ENCODE results near the gene RPTOR. TPM values are rescaled to one million over a fixed set of nuclear protein-coding genes. Genes with fewer than 3 reads are reported as not detected.

The RPTOR gene
- total RNA-seq, 1 experiment from 2014 or later, result 30.6 TPM

DNA sequence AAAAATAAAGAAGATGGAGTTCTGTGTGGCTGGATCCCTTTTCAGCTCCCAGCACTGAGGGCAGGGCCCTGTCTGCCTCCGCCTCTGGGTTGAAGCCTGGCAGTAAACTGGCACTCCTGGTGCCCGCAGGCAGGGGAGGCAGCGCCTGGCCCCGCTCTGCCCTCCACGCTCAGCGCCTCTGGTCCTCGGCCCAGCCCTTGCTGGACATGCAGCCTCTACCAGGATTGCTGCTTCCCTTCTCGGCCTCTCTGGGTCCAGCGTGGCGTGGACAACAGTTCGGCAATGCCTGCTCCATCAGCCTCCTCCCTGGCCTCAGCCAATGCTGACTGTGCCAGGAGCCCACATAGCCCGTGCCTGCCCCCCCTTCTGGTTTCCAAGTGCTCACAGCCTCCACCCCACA lies 362.6 kb downstream of the RPTOR start:
- H3K36me3 ChIP-seq (ENCODE audit: insufficient read depth, low read length), result no peaks in the 10 kb centered on the region
- H3K9me3 ChIP-seq (ENCODE audit: low read length), result no peaks in the 10 kb centered on the region
- DNase-seq, result no peak
- H3K27me3 ChIP-seq (ENCODE audit: low read length), result no peaks in the 10 kb centered on the region
- H3K4me1 ChIP-seq (ENCODE audit: low read length), result peaks cover 17% of the 10 kb centered on the region
- H2AFZ ChIP-seq (ENCODE audit: low read length), result no peak overlapping the region
- no peaks in the 10 kb centered on the region for H3K79me2 ChIP-seq (ENCODE audit: low read length)
- no peaks in the 10 kb centered on the region for H3K9me2 ChIP-seq (replicated peaks; ENCODE audit: insufficient read depth, low read length)
- H3K4me2 ChIP-seq (ENCODE audit: low read depth, low read length, poor library complexity, severe bottlenecking), result no peak overlapping the region
- no peaks in the 10 kb centered on the region for H4K20me1 ChIP-seq (ENCODE audit: insufficient read depth, low read depth, low read length)
- no peak overlapping the region for H3K4me3 ChIP-seq (ENCODE audit: low read length)
- H3K27ac ChIP-seq (ENCODE audit: low read length), result no peak overlapping the region
- H3K9ac ChIP-seq (ENCODE audit: low read length), result no peak overlapping the region

DNA sequence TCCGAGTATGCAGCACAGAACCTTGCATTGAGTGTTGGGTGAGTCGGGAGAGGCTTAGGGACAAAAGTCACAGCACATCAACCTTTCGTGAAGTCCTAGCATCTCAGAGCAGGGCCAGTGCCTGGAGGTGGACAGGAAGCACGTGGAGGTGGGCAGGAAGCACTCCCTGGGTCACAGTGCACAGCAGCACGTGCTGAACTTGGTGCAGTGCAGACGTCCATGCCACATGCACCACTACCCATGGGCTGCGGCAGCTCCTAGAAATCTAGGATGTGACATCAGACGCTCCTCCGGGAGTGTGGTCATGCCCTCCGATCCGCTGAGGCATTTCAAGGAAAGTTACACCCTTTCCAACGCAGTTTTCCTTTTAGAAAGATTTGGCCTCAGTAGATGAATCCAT lies 363.6 kb downstream of the RPTOR start:
- Histone ChIP-seq H3K79me2 (ENCODE audit: low read length) (no peaks in the 10 kb centered on the region), H3K27ac (ENCODE audit: low read length) (no peak overlapping the region), H3K9me3 (ENCODE audit: low read length) (no peaks in the 10 kb centered on the region), H3K27me3 (ENCODE audit: low read length) (no peaks in the 10 kb centered on the region), H3K4me2 (ENCODE audit: low read depth, low read length, poor library complexity, severe bottlenecking) (no peak overlapping the region), H3K4me3 (ENCODE audit: low read length) (no peak overlapping the region), H3K9me2 (replicated peaks; ENCODE audit: insufficient read depth, low read length) (no peaks in the 10 kb centered on the region), H3K36me3 (ENCODE audit: insufficient read depth, low read length) (0 out of 2 replicates have a peak, but pooled peaks cover 4% of the 10 kb centered on the region), H2AFZ (ENCODE audit: low read length) (no peak overlapping the region), H4K20me1 (ENCODE audit: insufficient read depth, low read depth, low read length) (no peaks in the 10 kb centered on the region), H3K4me1 (ENCODE audit: low read length) (peaks cover 26% of the 10 kb centered on the region), H3K9ac (ENCODE audit: low read length) (no peak overlapping the region)
- DNase-seq, result no peak

DNA sequence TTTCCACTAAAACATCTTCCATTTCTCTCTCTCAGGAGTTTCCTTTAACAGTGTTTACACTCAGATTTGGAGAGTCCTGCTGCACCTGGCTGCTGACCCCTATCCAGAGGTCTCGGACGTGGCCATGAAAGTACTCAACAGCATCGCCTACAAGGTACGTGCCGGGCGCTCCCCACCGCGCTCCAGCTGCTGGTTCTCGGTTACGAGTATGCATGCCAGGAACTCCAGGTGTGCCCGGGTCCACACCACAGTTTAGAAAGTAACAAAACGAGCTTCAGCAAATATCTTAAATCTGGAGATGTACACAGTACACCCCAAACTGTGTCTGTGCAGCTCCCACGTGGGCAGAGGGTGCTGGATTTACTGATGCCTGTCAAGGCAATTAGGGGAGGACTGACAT lies 364.1 kb downstream of the RPTOR start:
- Histone ChIP-seq H3K9me3 (ENCODE audit: low read length) (no peaks in the 10 kb centered on the region), H3K36me3 (ENCODE audit: insufficient read depth, low read length) (0 out of 2 replicates have a peak, but pooled peaks cover 4% of the 10 kb centered on the region), H3K9me2 (replicated peaks; ENCODE audit: insufficient read depth, low read length) (no peaks in the 10 kb centered on the region), H3K27me3 (ENCODE audit: low read length) (no peaks in the 10 kb centered on the region), H4K20me1 (ENCODE audit: insufficient read depth, low read depth, low read length) (no peaks in the 10 kb centered on the region), H3K4me1 (ENCODE audit: low read length) (peaks cover 32% of the 10 kb centered on the region), H3K79me2 (ENCODE audit: low read length) (no peaks in the 10 kb centered on the region), H3K4me3 (ENCODE audit: low read length) (no peak overlapping the region), H3K9ac (ENCODE audit: low read length) (no peak overlapping the region), H3K27ac (ENCODE audit: low read length) (no peak overlapping the region), H3K4me2 (ENCODE audit: low read depth, low read length, poor library complexity, severe bottlenecking) (no peak overlapping the region), H2AFZ (ENCODE audit: low read length) (no peak overlapping the region)
- DNase-seq, result no peak

DNA sequence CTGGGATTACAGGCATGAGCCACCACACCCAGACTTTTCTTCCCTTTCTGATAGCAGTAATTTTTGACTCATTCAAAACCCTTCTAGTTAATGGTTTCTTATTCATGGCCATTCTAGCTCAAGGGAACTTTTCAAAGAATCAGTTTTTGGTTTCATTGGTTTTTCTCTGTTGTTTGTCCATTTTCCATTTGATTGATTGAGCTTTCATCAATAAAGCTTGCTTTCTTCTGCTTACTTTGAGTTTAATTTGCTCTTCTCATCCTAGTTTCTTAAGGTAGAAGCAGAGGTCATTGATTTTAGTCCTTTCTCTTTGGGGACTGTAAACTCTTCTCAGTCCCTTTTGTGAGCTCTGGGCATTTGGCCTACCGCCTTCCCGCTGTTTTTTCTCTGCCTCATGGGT lies 365.0 kb downstream of the RPTOR start:
- H2AFZ ChIP-seq (ENCODE audit: low read length), result no peak overlapping the region
- H3K4me1 ChIP-seq (ENCODE audit: low read length), result peaks cover 40% of the 10 kb centered on the region
- no peaks in the 10 kb centered on the region for H3K9me2 ChIP-seq (replicated peaks; ENCODE audit: insufficient read depth, low read length)
- no peak overlapping the region for H3K9ac ChIP-seq (ENCODE audit: low read length)
- H3K4me2 ChIP-seq (ENCODE audit: low read depth, low read length, poor library complexity, severe bottlenecking), result no peak overlapping the region
- no peaks in the 10 kb centered on the region for H3K27me3 ChIP-seq (ENCODE audit: low read length)
- H3K4me3 ChIP-seq (ENCODE audit: low read length), result no peak overlapping the region
- DNase-seq, result no peak
- no peaks in the 10 kb centered on the region for H4K20me1 ChIP-seq (ENCODE audit: insufficient read depth, low read depth, low read length)
- H3K79me2 ChIP-seq (ENCODE audit: low read length), result no peaks in the 10 kb centered on the region
- H3K9me3 ChIP-seq (ENCODE audit: low read length), result no peaks in the 10 kb centered on the region
- H3K36me3 ChIP-seq (ENCODE audit: insufficient read depth, low read length), result 0 out of 2 replicates have a peak, but pooled peaks cover 4% of the 10 kb centered on the region
- H3K27ac ChIP-seq (ENCODE audit: low read length), result no peak overlapping the region

DNA sequence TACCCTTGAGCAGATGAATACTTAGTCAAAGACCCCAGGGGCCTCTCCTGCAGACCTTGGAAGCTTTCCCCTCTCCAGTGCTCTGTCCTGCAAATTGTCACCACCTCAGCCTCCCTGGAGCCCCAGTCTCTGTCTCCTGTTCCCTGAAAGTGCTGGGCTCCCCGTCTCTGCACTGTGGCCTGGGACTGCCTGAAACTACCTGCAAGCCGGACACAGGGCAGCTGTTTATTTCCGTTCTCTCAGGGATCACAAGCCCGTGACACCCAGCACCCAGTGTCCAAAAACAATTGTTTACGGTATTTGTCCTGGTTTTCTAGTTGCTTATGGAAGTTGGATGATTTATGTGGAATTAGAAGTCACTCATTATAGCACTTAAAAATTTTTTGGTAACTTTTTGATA lies 365.4 kb downstream of the RPTOR start:
- Histone ChIP-seq H3K36me3 (ENCODE audit: insufficient read depth, low read length) (0 out of 2 replicates have a peak, but pooled peaks cover 4% of the 10 kb centered on the region), H3K79me2 (ENCODE audit: low read length) (no peaks in the 10 kb centered on the region), H3K9me3 (ENCODE audit: low read length) (no peaks in the 10 kb centered on the region), H3K4me2 (ENCODE audit: low read depth, low read length, poor library complexity, severe bottlenecking) (no peak overlapping the region), H3K4me1 (ENCODE audit: low read length) (peaks cover 40% of the 10 kb centered on the region), H3K9ac (ENCODE audit: low read length) (no peak overlapping the region), H4K20me1 (ENCODE audit: insufficient read depth, low read depth, low read length) (no peaks in the 10 kb centered on the region), H2AFZ (ENCODE audit: low read length) (no peak overlapping the region), H3K27ac (ENCODE audit: low read length) (peak overlapping the region; percentile 14; the same call in 1 of the 2 replicates), H3K9me2 (replicated peaks; ENCODE audit: insufficient read depth, low read length) (no peaks in the 10 kb centered on the region), H3K4me3 (ENCODE audit: low read length) (no peak overlapping the region), H3K27me3 (ENCODE audit: low read length) (no peaks in the 10 kb centered on the region)
- DNase-seq, result no peak

DNA sequence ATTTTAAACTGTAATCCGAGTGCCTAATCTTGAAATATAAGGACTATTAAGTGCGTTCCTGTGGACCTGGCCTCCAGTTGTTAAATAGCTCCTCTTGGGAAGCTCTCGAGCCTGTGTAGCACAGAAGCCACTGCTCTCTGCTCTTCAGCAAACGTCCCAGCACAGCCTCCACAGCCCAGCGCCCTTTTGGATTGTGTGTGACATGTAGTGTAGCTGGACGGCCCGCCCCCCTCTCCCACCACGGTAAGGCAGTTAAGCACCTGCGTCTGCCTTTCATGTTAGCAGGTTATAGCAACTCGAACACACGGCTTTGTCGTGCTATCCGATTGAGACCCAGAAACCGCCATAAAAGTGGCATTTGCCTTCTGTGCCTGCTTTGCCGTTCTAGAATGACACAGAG lies 367.8 kb downstream of the RPTOR start:
- no peaks in the 10 kb centered on the region for H3K79me2 ChIP-seq (ENCODE audit: low read length)
- H3K27ac ChIP-seq (ENCODE audit: low read length), result peak overlapping the region; percentile 71
- H3K4me3 ChIP-seq (ENCODE audit: low read length), result no peak overlapping the region
- 0 out of 2 replicates have a peak, but pooled peaks cover 4% of the 10 kb centered on the region for H3K36me3 ChIP-seq (ENCODE audit: insufficient read depth, low read length)
- no peaks in the 10 kb centered on the region for H3K27me3 ChIP-seq (ENCODE audit: low read length)
- no peaks in the 10 kb centered on the region for H3K9me3 ChIP-seq (ENCODE audit: low read length)
- no peaks in the 10 kb centered on the region for H3K9me2 ChIP-seq (replicated peaks; ENCODE audit: insufficient read depth, low read length)
- no peaks in the 10 kb centered on the region for H4K20me1 ChIP-seq (ENCODE audit: insufficient read depth, low read depth, low read length)
- H3K4me2 ChIP-seq (ENCODE audit: low read depth, low read length, poor library complexity, severe bottlenecking), result no peak overlapping the region
- DNase-seq, result no peak
- H3K4me1 ChIP-seq (ENCODE audit: low read length), result peaks cover 40% of the 10 kb centered on the region
- 0 out of 2 replicates have a peak overlapping the region, but pooled peaks have one; percentile 26 for H3K9ac ChIP-seq (ENCODE audit: low read length)
- no peak overlapping the region for H2AFZ ChIP-seq (ENCODE audit: low read length)

DNA sequence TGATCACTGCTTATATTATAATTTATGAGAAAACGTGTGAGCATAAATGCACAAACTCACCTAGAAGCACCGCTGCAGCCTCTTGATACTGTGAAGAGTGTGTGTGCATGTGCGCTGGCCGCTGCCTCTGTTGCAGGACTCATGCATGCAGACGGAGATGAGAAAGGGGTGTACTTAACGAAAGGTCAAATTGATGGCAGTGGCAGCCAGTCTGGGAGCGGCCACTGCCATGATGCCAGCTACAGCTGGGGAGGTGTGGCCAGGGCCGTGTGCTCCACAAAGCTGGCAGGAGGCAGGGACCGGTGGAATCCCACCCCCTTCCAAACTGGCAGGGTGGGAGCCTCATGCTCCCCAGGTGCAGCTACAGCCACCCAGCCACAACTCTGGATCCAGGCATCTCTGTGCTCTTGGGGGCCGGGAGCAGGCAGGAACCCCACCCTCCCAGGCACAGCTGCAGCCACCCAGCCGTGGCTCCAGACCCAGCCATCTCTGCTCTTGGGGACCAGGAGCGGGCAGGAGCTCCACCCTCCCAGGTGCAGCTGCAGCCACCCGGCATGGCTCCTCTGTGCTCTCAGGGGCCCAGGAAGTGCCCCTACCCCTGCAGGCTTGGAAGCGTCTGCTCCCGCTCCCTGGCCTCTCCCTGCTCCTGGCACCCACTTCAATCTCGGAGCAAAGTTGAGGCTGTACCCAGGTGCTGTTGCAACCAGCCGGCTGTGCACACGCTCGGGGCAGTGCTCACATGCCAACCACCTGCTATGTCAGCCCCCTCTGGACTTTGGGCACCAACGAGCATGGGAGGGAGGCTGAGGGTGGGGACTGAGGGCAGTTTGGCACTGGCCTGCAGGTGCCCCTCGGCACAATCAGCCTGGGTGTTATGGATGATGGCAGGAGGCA lies 369.5 kb downstream of the RPTOR start:
- no peaks in the 10 kb centered on the region for H3K9me2 ChIP-seq (replicated peaks; ENCODE audit: insufficient read depth, low read length)
- H3K9ac ChIP-seq (ENCODE audit: low read length), result no peak overlapping the region
- H3K36me3 ChIP-seq (ENCODE audit: insufficient read depth, low read length), result 0 out of 2 replicates have a peak, but pooled peaks cover 4% of the 10 kb centered on the region
- no peaks in the 10 kb centered on the region for H4K20me1 ChIP-seq (ENCODE audit: insufficient read depth, low read depth, low read length)
- peak overlapping the region; percentile 50 for H3K27ac ChIP-seq (ENCODE audit: low read length)
- H3K4me3 ChIP-seq (ENCODE audit: low read length), result no peak overlapping the region
- H3K79me2 ChIP-seq (ENCODE audit: low read length), result no peaks in the 10 kb centered on the region
- no peaks in the 10 kb centered on the region for H3K27me3 ChIP-seq (ENCODE audit: low read length)
- DNase-seq, result peak; percentile 51
- H2AFZ ChIP-seq (ENCODE audit: low read length), result no peak overlapping the region
- no peaks in the 10 kb centered on the region for H3K9me3 ChIP-seq (ENCODE audit: low read length)
- no peak overlapping the region for H3K4me2 ChIP-seq (ENCODE audit: low read depth, low read length, poor library complexity, severe bottlenecking)
- H3K4me1 ChIP-seq (ENCODE audit: low read length), result peaks cover 40% of the 10 kb centered on the region

DNA sequence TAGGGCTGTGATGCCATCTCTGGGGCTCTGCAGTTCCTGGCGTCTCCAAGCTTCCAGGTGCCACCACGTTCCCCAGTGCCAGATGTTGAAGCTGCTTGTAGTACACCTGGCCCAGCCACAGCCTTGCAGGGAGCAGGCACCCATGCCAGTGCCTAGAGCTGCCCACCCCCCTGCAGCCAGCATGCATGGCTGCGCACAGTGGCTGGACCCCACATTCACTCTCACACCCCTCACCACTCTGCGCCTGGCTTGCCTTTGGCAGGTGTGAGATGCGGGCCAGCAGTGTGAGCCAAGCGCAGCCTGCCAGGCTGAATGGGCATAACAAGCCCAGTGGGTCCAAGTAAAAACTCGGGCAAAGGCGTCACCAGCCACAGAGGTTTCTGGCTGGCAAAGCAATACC lies 371.6 kb downstream of the RPTOR start:
- Histone ChIP-seq H3K4me2 (ENCODE audit: low read depth, low read length, poor library complexity, severe bottlenecking) (no peak overlapping the region), H3K4me3 (ENCODE audit: low read length) (no peak overlapping the region), H3K9me3 (ENCODE audit: low read length) (no peaks in the 10 kb centered on the region), H2AFZ (ENCODE audit: low read length) (no peak overlapping the region), H3K27ac (ENCODE audit: low read length) (no peak overlapping the region), H3K79me2 (ENCODE audit: low read length) (no peaks in the 10 kb centered on the region), H3K9ac (ENCODE audit: low read length) (no peak overlapping the region), H3K9me2 (replicated peaks; ENCODE audit: insufficient read depth, low read length) (no peaks in the 10 kb centered on the region), H3K36me3 (ENCODE audit: insufficient read depth, low read length) (0 out of 2 replicates have a peak, but pooled peaks cover 4% of the 10 kb centered on the region), H3K27me3 (ENCODE audit: low read length) (no peaks in the 10 kb centered on the region), H4K20me1 (ENCODE audit: insufficient read depth, low read depth, low read length) (no peaks in the 10 kb centered on the region), H3K4me1 (ENCODE audit: low read length) (peaks cover 33% of the 10 kb centered on the region)
- DNase-seq, result no peak

Data from Karpas-422 (cell line).